Right lobe of liver (tissue), 4 donors: ENCODE data around the gene PGM3.

Source experiments
- POLR2A ChIP-seq: fragments of 450-650 bp; IDR thresholded peaks from one replicate; pipeline ENCODE4 v1.6.1; 2017; ENCODE audit warnings: antibody characterized with exemption, mild to moderate bottlenecking
- TF ChIP-seq, protein P1 (sequence below), 4 donors: fragments of 200-600 bp in 3 of 4; fragments of 450-650 bp in 1 of 4; IDR thresholded peaks; one replicate each; pipeline versions ENCODE4 v1.5.1 to v1.8.0; 2016 to 2022; ENCODE audit warnings: antibody characterized with exemption in 4 of 4, mild to moderate bottlenecking in 2 of 4
- donor health status: DM: no; HTN: no; CAD: no.
- donor health status: DM: no; HTN: no; CAD: no.
- donor health status: DM: no; HTN: yes; CAD: no.

DNA sequence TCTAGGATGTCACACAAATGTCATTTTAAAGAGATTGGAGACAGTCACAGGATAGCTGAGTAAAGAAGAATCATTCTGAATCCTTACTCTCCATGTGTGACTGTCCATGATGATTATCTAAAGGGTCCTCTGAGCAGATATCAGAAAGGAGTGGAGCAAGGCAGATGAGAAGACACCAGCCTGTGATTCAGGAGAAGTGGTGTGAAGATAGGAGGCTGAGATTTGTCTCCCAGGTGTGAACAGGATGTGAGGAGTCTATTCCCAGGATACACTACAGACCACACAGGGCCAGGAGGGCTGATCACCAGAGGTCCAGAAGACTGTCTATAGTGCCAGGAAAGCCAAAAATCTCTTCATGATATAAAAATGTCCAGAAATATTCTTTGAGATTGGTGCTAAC, 27.1 kb upstream of the PGM3 start:
- TF ChIP-seq, protein P1, sequence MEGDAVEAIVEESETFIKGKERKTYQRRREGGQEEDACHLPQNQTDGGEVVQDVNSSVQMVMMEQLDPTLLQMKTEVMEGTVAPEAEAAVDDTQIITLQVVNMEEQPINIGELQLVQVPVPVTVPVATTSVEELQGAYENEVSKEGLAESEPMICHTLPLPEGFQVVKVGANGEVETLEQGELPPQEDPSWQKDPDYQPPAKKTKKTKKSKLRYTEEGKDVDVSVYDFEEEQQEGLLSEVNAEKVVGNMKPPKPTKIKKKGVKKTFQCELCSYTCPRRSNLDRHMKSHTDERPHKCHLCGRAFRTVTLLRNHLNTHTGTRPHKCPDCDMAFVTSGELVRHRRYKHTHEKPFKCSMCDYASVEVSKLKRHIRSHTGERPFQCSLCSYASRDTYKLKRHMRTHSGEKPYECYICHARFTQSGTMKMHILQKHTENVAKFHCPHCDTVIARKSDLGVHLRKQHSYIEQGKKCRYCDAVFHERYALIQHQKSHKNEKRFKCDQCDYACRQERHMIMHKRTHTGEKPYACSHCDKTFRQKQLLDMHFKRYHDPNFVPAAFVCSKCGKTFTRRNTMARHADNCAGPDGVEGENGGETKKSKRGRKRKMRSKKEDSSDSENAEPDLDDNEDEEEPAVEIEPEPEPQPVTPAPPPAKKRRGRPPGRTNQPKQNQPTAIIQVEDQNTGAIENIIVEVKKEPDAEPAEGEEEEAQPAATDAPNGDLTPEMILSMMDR (IDR thresholded peaks at IDR 0.05): no peak
- no peak for TF ChIP-seq POLR2A
